Diencephalon (tissue), 1 donor: Measurements from ENCODE around the gene SLC23A1. TPM values are rescaled to one million over a fixed set of nuclear protein-coding genes. Genes with fewer than 3 reads are reported as not detected.

ENCODE experiments used
- total RNA-seq: library from RNA; depleted of rRNA; stranded (reverse); fragments of >200 nt; gene quantifications from one replicate; pipeline ENCODE4 v1.2.3, GENCODE V29; 2014

SLC23A1 gene
- total RNA-seq: 0.69 TPM

GRCh38 chr5:139383275-139383992 lies at the start of gene SLC23A1:
TSS of gene SLC23A1 (minus strand) at chr5:139383297. CDS start at chr5:139383253, 44 bp downstream.

GRCh38 chr5:139403787-139404483 lies 20.8 kb upstream of the SLC23A1 start, which contains the start of gene SPATA24:
TSS of gene SPATA24 (minus strand) at chr5:139404089. CDS start at chr5:139404060, 29 bp downstream.

GRCh38 chr5:139394654-139395566 lies 11.8 kb upstream of the SLC23A1 start, which contains the start of gene PROB1:
TSS of gene PROB1 (minus strand) at chr5:139395104. CDS start at chr5:139395081, 23 bp downstream.

GRCh38 chr5:139389701-139390638 lies 6.9 kb upstream of the SLC23A1 start, which contains the start of gene MZB1:
TSS of gene MZB1 (minus strand) at chr5:139389913. CDS start at chr5:139389856, 57 bp downstream.

GRCh38 chr5:139341689-139342422 lies 41.2 kb downstream of the SLC23A1 start, which contains the start of gene PAIP2:
TSS of gene PAIP2 (plus strand) at chr5:139341854. CDS start at chr5:139363785, 21,931 bp downstream.

Other genes starting within 250 kb of the SLC23A1 start
- 14.8 TPM for gene SIL1, start 184.9 kb downstream of the SLC23A1 start, total RNA-seq
- gene MATR3, start 89.6 kb downstream of the SLC23A1 start, total RNA-seq: 609 TPM
- gene PAIP2, start 41.4 kb downstream of the SLC23A1 start, total RNA-seq: 135 TPM
- not detected for gene MZB1, start 6.6 kb upstream of the SLC23A1 start, total RNA-seq
- gene PROB1, start 11.8 kb upstream of the SLC23A1 start, total RNA-seq: 2.8 TPM
- gene SPATA24, start 20.8 kb upstream of the SLC23A1 start, total RNA-seq: 8.5 TPM
- gene DNAJC18, start 56.2 kb upstream of the SLC23A1 start, total RNA-seq: 54.0 TPM
- 11.3 TPM for gene ECSCR, start 79.4 kb upstream of the SLC23A1 start, total RNA-seq
- gene SMIM33, start 87.7 kb upstream of the SLC23A1 start, total RNA-seq: not detected
- gene STING1, start 99.5 kb upstream of the SLC23A1 start, total RNA-seq: 9.9 TPM
- 122 TPM for gene UBE2D2, start 178.0 kb upstream of the SLC23A1 start, total RNA-seq